ES-I3 (cell line): ENCODE measurements around the gene TUBB8.

Experiments
- H3K36me3 ChIP-seq: 2 replicates; pipeline ENCODE4 v1.6.1; 2013; ENCODE audit warnings: mild to moderate bottlenecking, low read length, control low read depth, moderate library complexity; ENCODE audit not compliant: insufficient read depth
- H3K4me1 ChIP-seq: 2 replicates; pipeline ENCODE4 v1.6.1; 2013; ENCODE audit warnings: mild to moderate bottlenecking, control low read depth, low read length; ENCODE audit not compliant: insufficient read depth
- H3K9ac ChIP-seq: 2 replicates; pipeline ENCODE4 v1.6.1; 2013; ENCODE audit warnings: low read depth, mild to moderate bottlenecking, low read length, moderate library complexity
- H3K9me3 ChIP-seq: 2 replicates; pipeline ENCODE4 v1.6.1; 2013; ENCODE audit warnings: mild to moderate bottlenecking, low read length, moderate library complexity; ENCODE audit not compliant: control insufficient read depth, insufficient read depth

Gene TUBB8

DNA sequence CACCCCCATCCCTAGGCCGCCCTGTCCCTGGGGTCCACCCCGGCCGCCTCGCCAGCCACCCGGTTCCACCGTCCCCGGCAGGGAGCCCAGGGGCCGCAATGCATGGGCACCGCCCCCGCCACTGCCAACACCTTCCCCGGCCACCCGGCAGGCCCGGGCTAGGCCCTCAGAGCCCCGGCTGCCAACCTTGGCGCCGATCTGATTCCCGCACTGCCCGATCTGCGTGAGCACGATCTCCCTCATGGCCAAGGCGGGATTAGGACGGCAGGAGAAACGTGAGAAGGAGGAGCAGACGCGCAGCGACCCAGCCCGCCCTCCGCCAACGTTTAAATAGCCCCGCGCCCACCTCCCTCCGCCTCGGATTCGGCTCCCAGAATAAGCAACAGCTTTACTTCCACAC, at the start of gene TUBB8:
Gene TUBB8, minus strand, starts transcription at position 301 of the 400 bp plus-strand sequence. Its CDS starts 58 bp downstream, at position 243.
- Histone ChIP-seq H3K9ac (no peak within 1 kb of the TSS), H3K4me1 (no peaks in the 10 kb centered on the region), H3K9me3 (no peaks in the 10 kb centered on the region), H3K36me3 (no peaks in the 10 kb centered on the region)

DNA sequence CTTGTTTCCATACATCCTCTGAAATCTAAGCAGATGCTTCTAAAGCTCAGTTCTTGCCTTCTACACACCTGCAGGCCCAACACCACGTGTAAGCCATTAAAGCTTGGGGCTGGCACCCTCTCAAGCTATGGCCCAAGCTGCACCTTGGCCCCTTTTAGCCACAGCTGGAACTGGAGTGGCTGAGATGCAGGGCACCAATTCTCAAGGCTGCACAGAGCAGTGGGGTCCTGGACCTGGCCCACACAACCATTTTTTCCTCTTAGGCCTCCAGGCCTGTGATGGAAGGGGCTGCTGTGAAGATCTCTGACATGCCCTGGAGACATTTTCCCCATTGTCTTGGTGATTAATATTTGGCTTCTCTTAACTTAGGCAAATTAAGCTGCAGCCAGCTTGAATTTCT, 47.4 kb upstream of the TUBB8 start:
- no peak overlapping the region for H3K9ac ChIP-seq
- no peaks in the 10 kb centered on the region for H3K4me1 ChIP-seq
- no peaks in the 10 kb centered on the region for H3K36me3 ChIP-seq
- H3K9me3 ChIP-seq = peaks cover 20% of the 10 kb centered on the region; the same call in 1 of the 2 replicates

DNA sequence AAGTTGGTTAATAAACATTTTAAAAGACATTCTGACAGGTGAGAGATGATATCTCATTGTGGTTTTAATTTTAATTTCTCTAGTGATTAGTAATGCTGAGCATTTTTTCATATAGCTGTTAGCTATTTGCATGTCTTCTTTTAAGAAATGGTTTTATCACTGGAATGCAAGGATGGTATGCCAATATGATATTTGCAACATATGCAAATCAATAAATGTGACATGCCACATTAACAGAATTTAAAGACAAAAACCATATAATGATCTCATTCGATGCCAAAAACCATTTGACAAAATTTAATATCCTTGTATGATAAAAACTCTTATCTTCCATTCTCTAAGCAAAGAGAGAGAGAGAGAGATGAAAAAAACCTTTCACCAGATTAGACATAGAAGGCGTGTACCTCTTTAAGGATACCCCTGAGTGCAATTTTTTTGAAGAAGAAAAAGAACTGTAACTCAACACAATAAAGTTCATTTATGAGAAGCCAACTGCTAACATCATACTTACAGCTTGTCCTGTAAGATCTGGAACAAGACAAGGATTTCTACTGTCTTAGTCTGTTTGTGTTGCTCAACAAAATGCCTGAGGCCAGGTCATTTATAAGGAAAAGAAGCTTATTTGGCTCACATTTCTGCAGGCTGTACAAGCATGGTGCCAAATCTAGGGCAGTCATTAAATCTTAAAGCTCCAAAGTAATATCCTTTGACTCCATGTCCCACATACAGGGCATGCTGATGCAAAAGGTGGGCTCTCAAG, 46.4 kb upstream of the TUBB8 start:
- H3K36me3 ChIP-seq = no peaks in the 10 kb centered on the region
- H3K9me3 ChIP-seq = peaks cover 20% of the 10 kb centered on the region; the same call in 1 of the 2 replicates

DNA sequence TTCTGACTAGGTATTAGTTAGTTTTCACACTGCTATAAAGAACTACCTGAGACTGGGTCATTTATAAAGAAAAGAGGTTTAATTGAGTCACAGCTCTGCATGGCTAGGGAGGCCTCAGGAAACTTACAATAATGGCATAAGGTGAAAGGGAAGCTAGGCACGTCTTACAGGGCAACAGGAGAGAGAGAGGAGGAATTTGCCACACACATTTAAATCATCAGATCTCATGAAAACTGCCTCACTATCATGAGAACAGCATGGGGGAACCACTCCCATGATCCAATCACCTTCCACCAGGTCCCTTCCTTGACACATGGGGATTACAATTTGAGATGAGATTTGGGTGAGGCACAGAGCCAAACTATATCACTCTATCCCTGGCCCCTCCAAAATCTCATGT, 45.5 kb upstream of the TUBB8 start:
- Histone ChIP-seq H3K4me1 (no peaks in the 10 kb centered on the region), H3K36me3 (no peaks in the 10 kb centered on the region), H3K9me3 (peaks cover 20% of the 10 kb centered on the region; the same call in 1 of the 2 replicates), H3K9ac (no peak overlapping the region)

More for the DNA sequence above, 46.4 kb upstream of the TUBB8 start:
- Histone ChIP-seq H3K9ac (no peak overlapping the region), H3K4me1 (no peaks in the 10 kb centered on the region)

DNA sequence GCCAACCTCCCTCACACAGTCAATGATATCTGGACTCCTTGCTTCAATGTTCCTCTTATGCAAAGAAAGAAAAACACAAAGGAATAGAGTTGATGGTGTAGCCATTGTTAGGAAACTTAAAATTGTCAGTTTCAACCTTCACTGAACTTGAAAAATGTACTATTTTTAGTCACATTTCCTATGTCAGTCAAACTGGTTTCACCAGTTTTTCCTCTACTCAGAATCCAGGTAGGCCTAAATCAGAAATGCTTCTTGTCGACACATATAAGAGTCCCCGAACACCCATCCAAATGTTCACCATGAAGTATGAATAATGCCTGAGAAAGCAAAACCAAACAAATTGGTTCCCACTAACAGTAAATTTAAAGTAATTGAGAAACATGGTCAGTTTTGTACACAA, 43.8 kb upstream of the TUBB8 start:
- Histone ChIP-seq H3K4me1 (no peaks in the 10 kb centered on the region), H3K9ac (no peak overlapping the region), H3K36me3 (no peaks in the 10 kb centered on the region), H3K9me3 (peaks cover 20% of the 10 kb centered on the region; the same call in 1 of the 2 replicates)

DNA sequence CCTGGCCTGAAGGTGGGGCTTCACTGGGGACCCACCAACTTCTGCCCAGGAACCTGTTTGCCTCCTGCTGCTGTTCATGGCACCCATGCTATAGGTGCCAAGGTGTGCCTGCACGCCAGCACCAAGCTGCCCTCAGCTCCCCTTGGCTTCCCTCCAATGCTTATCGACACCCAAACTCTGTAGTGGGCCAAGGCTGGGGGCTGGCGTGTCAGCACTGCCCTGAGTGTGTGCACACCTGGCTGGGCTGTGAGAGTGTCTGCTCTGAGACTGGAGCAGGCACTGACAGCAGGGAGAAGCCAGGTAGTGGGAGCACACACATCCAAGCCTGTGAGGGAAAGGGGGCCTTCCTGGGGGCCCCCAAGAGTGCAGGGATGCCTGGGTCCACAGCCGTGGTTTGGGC, 43.1 kb upstream of the TUBB8 start:
- Histone ChIP-seq H3K9me3 (peaks cover 17% of the 10 kb centered on the region; the same call in 1 of the 2 replicates), H3K9ac (no peak overlapping the region), H3K4me1 (no peaks in the 10 kb centered on the region), H3K36me3 (no peaks in the 10 kb centered on the region)

DNA sequence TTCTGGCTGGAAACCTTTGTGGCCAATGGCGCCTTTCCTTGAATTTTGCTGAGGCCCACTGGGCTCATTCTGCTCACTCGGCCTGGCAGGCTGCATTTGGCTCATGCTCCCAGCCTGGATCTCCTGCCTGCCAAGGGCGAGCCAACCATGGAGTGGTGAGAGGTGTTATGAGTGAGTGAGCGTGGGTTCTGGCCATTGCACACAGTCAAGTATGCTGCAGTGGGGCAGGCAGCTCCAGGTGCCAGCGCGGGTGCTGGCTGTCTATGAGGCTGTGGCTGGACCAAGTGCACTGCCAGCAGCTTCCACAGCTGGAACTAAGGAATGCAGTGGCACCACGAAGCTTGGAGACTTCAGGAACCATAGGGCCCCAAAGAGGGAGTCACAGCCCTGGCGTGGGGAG, 42.2 kb upstream of the TUBB8 start:
- Histone ChIP-seq H3K36me3 (no peaks in the 10 kb centered on the region), H3K9me3 (peaks cover 11% of the 10 kb centered on the region; the same call in 1 of the 2 replicates), H3K4me1 (no peaks in the 10 kb centered on the region), H3K9ac (no peak overlapping the region)

DNA sequence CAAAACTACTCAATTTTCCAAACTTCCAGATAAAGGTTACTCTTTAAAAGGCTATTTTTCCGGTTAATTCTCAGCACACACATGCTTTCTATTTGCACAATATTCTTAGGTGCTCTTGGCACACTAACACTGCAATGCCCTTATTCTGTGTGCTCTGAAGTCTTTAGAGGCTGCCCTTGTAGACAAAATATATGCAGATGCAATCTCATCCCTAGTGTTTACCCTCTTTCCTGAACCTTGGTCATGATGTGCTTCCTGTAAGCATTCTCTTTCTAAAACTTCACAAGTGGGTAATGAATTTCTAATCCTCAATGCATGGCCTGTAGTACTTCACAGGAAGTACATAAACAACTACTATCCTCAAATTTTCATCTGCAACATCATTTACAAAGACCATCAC, 41.1 kb upstream of the TUBB8 start:
- no peaks in the 10 kb centered on the region for H3K4me1 ChIP-seq
- H3K36me3 ChIP-seq = no peaks in the 10 kb centered on the region
- no peak overlapping the region for H3K9ac ChIP-seq
- H3K9me3 ChIP-seq = 0 out of 2 replicates have a peak, but pooled peaks cover 3% of the 10 kb centered on the region

DNA sequence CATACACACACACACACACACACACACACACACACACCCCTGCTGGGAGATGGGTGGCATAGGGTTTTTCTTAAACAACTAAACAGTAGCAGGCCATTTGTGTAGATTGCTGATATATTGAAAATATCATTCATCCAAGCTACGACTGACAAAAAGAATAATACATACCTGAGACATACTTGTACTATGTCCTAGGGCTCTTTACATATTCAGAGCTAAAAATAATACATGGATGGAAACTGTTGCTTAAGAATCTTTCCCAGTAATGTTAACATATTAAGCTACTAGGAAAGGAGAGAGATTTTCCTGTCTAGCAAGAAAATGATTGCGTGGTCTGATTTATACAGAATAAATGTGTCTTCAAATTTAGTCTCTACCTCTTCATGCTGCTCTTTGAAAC, 40.2 kb upstream of the TUBB8 start:
- Histone ChIP-seq H3K9ac (no peak overlapping the region), H3K4me1 (no peaks in the 10 kb centered on the region), H3K9me3 (0 out of 2 replicates have a peak, but pooled peaks cover 3% of the 10 kb centered on the region), H3K36me3 (no peaks in the 10 kb centered on the region)

DNA sequence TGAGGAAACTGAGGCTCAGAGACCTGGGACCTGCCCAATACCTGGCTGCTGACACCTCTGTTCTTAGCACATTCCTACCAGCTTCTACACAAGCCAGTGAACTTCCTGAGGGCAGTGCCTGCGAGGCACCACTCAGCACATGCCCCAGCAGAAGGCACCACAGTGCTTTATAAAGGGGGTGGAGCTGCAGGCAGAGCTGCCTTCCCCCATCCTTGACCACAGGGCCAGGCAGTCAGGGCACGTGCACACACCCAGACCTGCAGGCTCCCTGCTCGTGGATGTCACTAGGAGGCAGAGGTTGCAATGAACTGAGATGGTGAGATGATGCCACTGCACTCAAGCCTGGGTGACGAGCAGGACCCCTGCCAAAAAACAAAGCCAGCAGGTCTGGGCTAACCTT, 39.2 kb upstream of the TUBB8 start:
- no peaks in the 10 kb centered on the region for H3K4me1 ChIP-seq
- H3K36me3 ChIP-seq = no peaks in the 10 kb centered on the region

DNA sequence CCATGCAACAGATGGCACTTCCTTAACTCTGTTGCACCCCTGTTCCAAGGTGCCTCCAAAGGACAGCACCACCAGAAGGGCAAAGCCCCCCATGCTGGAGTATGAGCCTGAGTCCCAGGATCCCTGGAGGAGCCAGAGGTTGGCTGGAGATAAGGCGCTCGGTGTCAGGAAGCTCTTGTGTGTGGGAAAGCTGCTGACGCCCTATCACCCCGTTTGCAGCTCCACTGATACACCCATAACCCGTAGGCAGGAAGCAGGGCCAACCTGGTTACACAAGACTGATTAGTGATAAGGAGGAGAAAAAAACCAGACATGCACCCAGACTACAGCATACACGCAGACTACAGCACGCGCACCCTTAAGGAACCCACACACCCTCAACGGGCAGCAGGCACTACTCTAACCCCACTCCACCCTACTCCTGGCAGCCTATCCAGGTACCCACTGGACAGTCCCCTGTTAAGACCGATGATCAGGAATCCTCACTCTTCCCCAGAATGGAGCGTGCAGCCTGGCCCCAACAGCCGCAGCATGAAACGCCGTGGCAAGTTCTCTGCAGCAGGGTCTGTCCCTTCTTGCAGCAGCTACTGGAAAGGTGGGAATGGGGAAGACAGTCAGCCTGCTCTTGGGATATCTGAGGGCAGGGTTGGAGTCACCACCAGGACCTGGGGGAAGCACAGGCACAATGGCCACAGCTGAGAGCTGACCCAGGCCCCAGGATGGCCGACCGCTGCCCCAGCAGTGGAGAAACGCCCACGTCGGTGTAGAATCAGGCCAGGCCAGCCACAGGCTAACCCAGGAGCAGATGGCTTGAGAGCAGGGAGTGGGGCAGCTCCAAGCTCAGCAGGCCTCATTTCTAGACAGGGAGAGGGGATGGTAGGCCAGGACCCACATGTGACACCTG, 38.3 kb upstream of the TUBB8 start:
- no peak overlapping the region for H3K9ac ChIP-seq
- no peaks in the 10 kb centered on the region for H3K9me3 ChIP-seq
- H3K36me3 ChIP-seq = no peaks in the 10 kb centered on the region
- H3K4me1 ChIP-seq = no peaks in the 10 kb centered on the region

More for the DNA sequence above, 39.2 kb upstream of the TUBB8 start:
- Histone ChIP-seq H3K9ac (no peak overlapping the region), H3K9me3 (no peaks in the 10 kb centered on the region)

DNA sequence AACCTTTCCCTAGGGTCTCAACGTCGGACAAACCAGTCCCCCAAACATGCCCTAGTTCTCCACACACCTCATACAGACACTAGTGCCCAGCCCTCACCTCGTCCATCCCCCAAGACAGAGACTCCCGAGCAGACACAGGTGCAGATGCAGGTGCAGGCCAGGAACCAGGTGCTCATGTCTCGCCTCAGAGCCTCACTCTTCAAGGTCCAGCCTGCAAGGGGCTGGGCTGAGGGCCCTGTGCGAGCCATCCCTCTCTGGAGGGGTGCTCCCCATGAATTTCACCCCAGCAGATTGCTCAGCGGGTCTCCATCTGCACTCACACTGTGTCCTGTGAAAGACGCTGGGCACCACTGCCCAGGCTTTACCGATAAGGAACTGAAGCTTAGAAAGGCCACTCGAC, 36.9 kb upstream of the TUBB8 start:
- Histone ChIP-seq H3K4me1 (no peaks in the 10 kb centered on the region), H3K36me3 (no peaks in the 10 kb centered on the region), H3K9ac (no peak overlapping the region), H3K9me3 (no peaks in the 10 kb centered on the region)

DNA sequence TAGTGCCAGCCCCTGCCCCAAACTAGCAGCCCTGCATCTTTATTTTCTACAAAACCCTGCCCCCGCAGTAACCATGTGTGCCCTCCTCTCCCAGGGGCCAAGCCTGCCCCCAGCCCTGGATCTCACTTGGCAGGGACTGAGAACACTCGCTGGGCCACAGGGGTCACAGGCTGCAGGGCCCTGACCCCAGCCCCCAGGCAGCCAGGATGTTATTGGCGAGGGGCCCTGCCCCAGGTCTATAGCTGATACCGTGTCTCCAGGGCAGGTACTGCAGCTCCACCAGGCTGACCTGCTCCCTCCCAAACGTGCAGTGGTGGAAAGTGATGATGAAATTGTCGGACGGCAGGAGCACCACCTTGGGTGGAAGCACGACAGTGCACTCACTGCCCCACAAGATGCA, 35.9 kb upstream of the TUBB8 start:
- Histone ChIP-seq H3K36me3 (no peaks in the 10 kb centered on the region), H3K4me1 (no peaks in the 10 kb centered on the region), H3K9me3 (no peaks in the 10 kb centered on the region), H3K9ac (no peak overlapping the region)

DNA sequence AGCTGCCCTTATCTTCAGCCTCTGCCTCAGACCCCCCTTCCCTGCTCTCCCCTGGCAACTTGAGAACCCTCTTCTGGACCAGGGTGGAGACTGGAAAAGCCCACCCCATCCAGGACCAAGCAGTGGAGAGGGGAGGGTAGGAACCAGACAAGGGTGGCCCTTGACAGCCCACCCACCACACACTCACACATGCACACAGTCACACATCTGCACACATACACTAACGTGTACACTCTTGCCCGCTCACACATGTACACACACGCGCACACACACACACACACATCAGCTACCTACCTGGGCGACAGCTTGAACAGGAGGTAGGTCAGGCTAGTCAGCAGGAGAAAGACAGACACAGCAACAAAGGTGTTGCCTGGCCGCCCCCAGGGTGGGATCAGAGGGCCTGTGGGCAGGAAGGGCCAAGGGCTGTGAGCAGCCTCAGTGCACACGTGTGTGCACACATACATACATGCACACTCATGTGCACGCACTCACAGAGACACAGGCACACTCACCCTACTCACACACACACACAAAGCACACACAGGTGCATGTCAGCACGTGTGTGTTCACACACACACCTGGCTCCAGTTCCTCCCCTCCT, 34.9 kb upstream of the TUBB8 start:
- Histone ChIP-seq H3K36me3 (no peaks in the 10 kb centered on the region), H3K4me1 (no peaks in the 10 kb centered on the region), H3K9ac (no peak overlapping the region), H3K9me3 (no peaks in the 10 kb centered on the region)
